Measurements from ENCODE around the gene CDK14.

CDK14 gene

GRCh38 chr7:90599892-90600555 lies 3.9 kb downstream of the CDK14 start:
- H3K27ac ChIP-seq (ENCODE audit: low read length): no peak overlapping the region
- H3K79me2 ChIP-seq (ENCODE audit: low read length): no peaks in the 10 kb centered on the region
- H3K9me3 ChIP-seq (ENCODE audit: insufficient read depth, low read length): no peaks in the 10 kb centered on the region

GRCh38 chr7:90602303-90602702 lies 6.2 kb downstream of the CDK14 start:
- H3K4me2 ChIP-seq (ENCODE audit: low read length): no peak overlapping the region
- H3K4me3 ChIP-seq (ENCODE audit: low read length): no peak overlapping the region
- no peaks in the 10 kb centered on the region for H3K36me3 ChIP-seq (replicated peaks; ENCODE audit: low read depth, low read length)
- H3K27me3 ChIP-seq (ENCODE audit: low read depth, low read length): no peaks in the 10 kb centered on the region
- no peak overlapping the region for H2AFZ ChIP-seq (ENCODE audit: low read depth, low read length)
- H3K27ac ChIP-seq (ENCODE audit: low read length): no peak overlapping the region
- H4K20me1 ChIP-seq (ENCODE audit: insufficient read depth, low read length): no peaks in the 10 kb centered on the region
- H3K79me2 ChIP-seq (ENCODE audit: low read length): no peaks in the 10 kb centered on the region
- TF ChIP-seq CTCF (IDR thresholded peaks at IDR 0.05; ENCODE audit: low read depth, low read length) (no peak), EZH2phosphoT487 (IDR thresholded peaks at IDR 0.05; ENCODE audit: low read depth) (no peak)
- H3K9ac ChIP-seq (ENCODE audit: low read length): no peak overlapping the region
- H3K9me3 ChIP-seq (ENCODE audit: insufficient read depth, low read length): no peaks in the 10 kb centered on the region
- peaks cover 30% of the 10 kb centered on the region for H3K4me1 ChIP-seq (ENCODE audit: low read length)

More at GRCh38 chr7:90599892-90600555, 3.9 kb downstream of the CDK14 start:
- no peak overlapping the region for H2AFZ ChIP-seq (ENCODE audit: low read depth, low read length)
- no peak overlapping the region for H3K9ac ChIP-seq (ENCODE audit: low read length)
- H3K4me2 ChIP-seq (ENCODE audit: low read length): peak overlapping the region; percentile 39
- H3K27me3 ChIP-seq (ENCODE audit: low read depth, low read length): peaks cover 5% of the 10 kb centered on the region
- peaks cover 35% of the 10 kb centered on the region for H3K4me1 ChIP-seq (ENCODE audit: low read length)
- no peaks in the 10 kb centered on the region for H3K36me3 ChIP-seq (replicated peaks; ENCODE audit: low read depth, low read length)
- H4K20me1 ChIP-seq (ENCODE audit: insufficient read depth, low read length): no peaks in the 10 kb centered on the region
- H3K4me3 ChIP-seq (ENCODE audit: low read length): no peak overlapping the region
- TF ChIP-seq CTCF (IDR thresholded peaks at IDR 0.05; ENCODE audit: low read depth, low read length): no peak
- no peak for TF ChIP-seq EZH2phosphoT487 (IDR thresholded peaks at IDR 0.05; ENCODE audit: low read depth)

- H3K9ac ChIP-seq (ENCODE audit: low read length): no peak overlapping the region
- no peaks in the 10 kb centered on the region for H3K9me3 ChIP-seq (ENCODE audit: insufficient read depth, low read length)
- no peaks in the 10 kb centered on the region for H4K20me1 ChIP-seq (ENCODE audit: insufficient read depth, low read length)
- TF ChIP-seq EZH2phosphoT487 (IDR thresholded peaks at IDR 0.05; ENCODE audit: low read depth) (no peak), CTCF (IDR thresholded peaks at IDR 0.05; ENCODE audit: low read depth, low read length) (no peak)
- no peaks in the 10 kb centered on the region for H3K36me3 ChIP-seq (replicated peaks; ENCODE audit: low read depth, low read length)
- H3K79me2 ChIP-seq (ENCODE audit: low read length): no peaks in the 10 kb centered on the region
- H3K4me3 ChIP-seq (ENCODE audit: low read length): no peak overlapping the region
- no peak overlapping the region for H3K27ac ChIP-seq (ENCODE audit: low read length)
- H2AFZ ChIP-seq (ENCODE audit: low read depth, low read length): no peak overlapping the region
- H3K4me1 ChIP-seq (ENCODE audit: low read length): peaks cover 20% of the 10 kb centered on the region
- no peaks in the 10 kb centered on the region for H3K27me3 ChIP-seq (ENCODE audit: low read depth, low read length)
- H3K4me2 ChIP-seq (ENCODE audit: low read length): no peak overlapping the region
Observed at GRCh38 chr7:90603346-90603745, 7.2 kb downstream of the CDK14 start.

GRCh38 chr7:90604383-90604782 lies 8.3 kb downstream of the CDK14 start:
- Histone ChIP-seq H2AFZ (ENCODE audit: low read depth, low read length) (no peak overlapping the region), H3K4me2 (ENCODE audit: low read length) (no peak overlapping the region), H4K20me1 (ENCODE audit: insufficient read depth, low read length) (no peaks in the 10 kb centered on the region), H3K4me3 (ENCODE audit: low read length) (no peak overlapping the region), H3K4me1 (ENCODE audit: low read length) (peaks cover 19% of the 10 kb centered on the region), H3K79me2 (ENCODE audit: low read length) (no peaks in the 10 kb centered on the region), H3K9ac (ENCODE audit: low read length) (no peak overlapping the region), H3K27ac (ENCODE audit: low read length) (no peak overlapping the region), H3K36me3 (replicated peaks; ENCODE audit: low read depth, low read length) (no peaks in the 10 kb centered on the region), H3K27me3 (ENCODE audit: low read depth, low read length) (no peaks in the 10 kb centered on the region), H3K9me3 (ENCODE audit: insufficient read depth, low read length) (no peaks in the 10 kb centered on the region)
- no peak for TF ChIP-seq EZH2phosphoT487 (IDR thresholded peaks at IDR 0.05; ENCODE audit: low read depth)

All from OCI-LY3 (cell line).